GM21737 (cell line): Measurements from ENCODE around the gene CAMK2D.
"Not testable (repeated sequence)": the region's sequence is repeated elsewhere in the genome, so short reads cannot be mapped to it uniquely, and the experiment has no call there.

Experiments
- ATAC-seq: cut with Tn5 transposase; IDR thresholded peaks from one replicate; pipeline ENCODE4 v1.9.1; 2021; ENCODE audit warnings: mild to moderate bottlenecking, moderate library complexity; ENCODE audit not compliant: unreplicated experiment

CAMK2D gene

DNA sequence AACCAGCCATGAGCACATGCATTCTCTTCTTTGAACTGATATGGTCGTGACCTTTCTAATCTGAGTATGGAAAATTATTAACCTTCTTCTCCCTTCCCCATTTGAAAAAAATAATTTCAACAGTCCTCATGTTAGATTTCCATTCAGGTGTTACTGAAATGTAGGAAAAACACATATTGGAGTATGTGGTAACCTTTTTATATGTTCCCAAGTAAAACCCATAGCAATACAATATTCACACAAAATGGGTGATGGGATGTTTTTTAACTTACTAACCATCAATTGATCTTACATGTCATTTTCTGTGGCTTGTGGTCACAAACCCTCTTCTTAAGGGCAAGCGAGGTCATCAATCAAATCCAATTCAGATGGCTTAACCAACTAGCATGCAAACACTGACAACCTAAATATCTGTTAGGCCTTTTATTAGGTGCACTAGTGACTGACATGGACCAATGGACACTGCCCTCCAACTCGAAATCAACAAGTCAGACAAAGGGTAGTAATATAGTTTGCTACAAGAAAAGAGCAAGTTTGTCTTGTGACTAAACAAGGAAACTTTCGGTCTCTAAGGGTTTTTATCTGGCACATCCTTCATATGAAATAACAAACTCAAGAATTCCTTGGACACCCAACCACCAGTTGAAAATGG is 74.3 kb downstream of the CAMK2D start:
- ATAC-seq = no peak

DNA sequence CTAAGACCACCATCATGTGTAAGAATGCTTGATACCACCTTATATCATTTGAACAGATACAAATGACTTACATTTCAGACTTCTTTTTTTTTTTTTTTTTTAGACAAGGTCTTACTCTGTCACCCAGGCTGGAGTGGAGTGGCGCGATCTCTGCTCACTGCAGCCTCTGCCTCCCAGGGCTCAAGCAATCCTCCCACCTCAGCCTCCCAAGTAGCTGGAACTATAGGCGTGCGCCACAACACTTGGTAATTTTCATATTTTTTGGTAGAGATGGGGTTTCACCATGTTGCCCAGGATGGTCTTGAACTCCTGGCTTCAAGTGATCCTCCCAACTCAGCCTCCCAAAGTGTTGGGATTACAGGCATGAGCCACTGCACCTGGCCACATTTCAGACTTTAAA is 76.4 kb downstream of the CAMK2D start:
- ATAC-seq = not testable (repeated sequence)

DNA sequence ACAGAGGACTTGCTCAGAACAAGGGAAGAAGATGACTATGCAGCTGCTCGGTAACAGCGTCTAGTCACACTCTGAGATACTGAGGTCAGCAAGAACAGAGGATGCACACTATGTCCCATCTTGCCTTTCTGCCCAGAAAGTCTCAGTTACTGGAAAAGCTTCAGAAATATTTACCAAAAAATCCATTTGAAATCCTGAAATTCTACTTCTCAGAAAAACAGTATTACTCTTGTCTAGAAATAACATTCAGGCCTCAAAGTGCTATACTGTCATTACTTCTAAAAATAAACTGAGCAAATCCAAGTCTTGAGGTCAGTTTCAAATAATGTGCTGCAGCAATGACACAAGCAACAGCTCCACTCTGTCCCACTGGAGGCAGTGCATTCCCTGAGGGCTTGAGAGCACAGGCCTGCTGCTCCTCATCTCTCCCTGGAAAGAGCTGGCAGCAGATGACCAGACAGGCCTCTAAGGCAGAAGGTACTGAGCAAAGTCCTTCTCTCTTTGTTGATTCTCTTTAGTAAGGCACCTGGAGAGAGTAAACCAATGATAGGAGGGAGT is 76.9 kb downstream of the CAMK2D start:
- no peak for ATAC-seq

DNA sequence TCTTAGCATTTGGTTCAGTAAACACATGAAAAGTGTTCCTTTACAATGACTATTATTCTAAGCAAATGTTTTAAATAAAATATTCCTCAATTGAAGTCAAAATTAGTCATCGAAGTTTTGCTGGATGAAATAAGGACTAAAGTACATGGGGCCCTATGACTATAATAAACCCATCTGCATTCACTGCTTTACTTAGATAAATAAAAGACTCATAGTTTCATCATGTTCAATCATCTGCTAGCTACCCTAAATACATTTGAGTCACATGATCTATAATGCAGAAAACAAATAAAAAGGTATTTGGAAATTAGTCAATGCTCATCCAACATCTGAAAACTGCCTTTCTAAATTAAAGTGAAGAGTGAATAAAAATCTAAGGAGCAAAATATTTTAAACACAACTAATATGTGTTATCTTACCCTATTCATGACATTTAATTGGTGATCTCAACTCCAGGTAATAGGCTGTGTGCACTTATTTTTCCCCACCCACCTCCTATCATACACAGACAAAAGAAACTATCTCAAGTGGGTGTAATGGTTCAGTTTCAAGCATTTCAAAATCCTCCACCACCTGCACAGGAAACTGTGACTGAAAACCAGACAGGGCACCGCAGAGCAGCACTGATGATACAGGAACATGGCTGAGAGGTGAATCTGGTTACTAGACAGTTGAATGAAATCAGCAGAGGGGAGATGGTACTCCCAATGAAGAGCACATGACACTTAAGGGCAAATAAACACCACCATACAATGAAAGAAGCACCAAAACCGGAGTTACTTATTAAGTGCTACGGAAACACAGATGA is 78.6 kb downstream of the CAMK2D start:
- peak; percentile 96 for ATAC-seq

DNA sequence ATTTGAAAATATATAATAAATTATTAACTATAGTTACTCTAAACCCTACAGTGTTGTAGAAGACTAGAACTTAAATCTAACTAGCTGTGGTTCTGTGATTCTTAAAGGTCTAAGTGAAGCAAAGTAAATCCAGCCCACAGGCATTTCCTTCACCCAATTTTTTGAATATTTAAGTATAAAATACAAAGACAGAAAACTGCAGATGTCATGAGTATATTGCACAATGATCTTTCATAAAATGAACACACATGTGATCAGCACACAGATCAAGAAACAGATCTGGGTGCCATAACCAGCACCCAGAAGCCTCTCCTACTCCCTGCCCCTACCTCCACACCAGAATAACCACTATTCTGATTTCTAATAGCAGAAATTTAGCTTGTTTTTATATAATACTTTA is 82.9 kb downstream of the CAMK2D start:
- no peak for ATAC-seq

DNA sequence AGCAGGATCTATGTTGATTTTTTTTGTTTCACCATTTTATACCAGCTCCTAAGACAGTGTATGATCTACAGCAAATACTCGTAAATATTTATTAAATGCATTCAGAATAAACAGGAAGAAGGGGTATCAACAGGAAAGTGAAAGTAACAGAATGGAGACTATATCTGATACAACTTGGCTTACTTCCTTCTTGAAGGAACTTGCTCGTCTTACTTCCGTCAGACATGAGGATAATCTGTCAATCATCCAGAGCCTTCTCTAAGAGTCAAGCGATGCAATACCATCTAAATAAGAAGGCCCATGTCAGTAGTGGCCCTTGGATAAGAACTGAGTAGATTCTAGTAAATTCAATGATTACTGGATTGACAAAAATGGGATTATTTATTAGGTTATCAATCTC is 84.2 kb downstream of the CAMK2D start:
- ATAC-seq = no peak

DNA sequence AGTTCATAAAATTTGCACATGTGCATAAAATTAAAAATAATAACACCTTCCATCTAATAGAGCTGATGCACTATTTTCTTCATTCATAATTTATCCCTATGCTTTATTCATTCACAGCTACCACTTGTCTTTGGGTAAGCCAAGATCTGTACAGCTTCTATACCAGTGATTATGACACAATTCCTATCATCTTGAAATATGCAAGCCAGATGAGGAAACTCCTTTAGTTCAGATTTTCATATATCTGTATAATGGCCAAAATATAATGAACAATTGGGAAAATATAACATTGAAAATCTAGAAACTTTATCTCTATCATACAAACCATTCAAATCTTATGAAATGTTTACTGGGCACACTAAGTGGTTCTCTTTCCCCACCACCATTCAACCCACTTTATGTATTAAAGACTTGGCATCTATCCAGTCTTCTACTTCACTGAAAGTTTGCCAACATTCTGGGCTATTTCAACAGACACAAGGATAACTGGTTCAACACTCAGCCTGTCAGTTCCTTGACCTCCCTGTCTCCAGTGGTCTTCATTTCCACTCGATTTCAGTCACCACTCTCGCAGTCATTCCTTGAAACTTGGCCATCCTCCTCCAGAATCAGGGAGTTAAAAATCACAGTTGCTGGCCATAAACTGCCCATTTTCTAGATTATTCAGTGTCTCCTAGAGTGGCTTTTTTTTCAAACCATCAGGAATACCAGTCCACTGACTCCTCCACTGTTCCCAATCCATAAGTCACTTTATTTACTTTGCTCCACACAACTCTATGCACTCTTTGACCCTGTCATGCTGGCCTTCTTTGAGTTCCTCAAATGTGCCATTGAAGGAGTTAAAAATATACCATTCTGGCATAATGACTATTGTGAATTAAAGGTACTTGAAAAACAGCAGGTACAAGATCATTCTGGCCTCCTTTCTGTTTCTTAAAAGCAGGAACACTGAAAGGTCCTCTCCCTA is 85.5 kb downstream of the CAMK2D start:
- no peak for ATAC-seq

DNA sequence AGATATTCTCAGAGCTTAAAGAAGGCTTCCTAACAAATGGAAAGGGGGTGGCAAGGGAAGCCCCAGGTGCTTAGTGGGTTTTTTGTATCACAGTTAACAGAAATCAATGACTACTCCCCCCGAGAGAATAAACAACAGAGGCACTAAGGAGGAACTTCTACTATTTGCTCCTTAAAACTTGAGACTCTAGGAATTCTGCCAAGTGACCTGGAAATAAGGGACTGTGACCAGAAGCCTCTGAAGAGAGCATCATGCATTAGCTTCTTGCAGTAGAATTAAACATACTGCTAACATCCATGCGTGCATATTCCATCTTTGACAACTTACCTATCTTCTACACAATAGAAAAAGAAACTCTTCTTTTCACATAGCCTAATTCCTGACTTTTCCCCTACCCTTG is 86.8 kb downstream of the CAMK2D start:
- ATAC-seq = no peak

DNA sequence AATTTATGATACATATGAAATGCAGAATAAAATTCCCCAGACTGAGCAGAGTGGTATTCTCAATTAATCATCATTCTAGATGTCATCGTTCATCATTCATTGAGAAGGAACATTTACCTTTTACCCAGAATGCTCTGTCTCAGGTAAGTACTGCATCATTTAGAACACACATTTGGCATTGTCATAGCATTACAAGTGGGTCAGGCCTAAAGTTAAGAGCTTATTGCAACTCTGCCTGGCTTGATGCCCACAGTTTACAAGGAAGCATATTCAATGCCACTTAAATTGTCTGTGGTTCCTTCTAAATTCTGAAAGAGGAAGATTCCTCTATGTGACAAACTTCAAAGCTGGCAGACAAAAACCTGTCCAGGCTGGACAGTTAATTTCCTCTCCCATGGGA is 87.3 kb downstream of the CAMK2D start:
- no peak for ATAC-seq

DNA sequence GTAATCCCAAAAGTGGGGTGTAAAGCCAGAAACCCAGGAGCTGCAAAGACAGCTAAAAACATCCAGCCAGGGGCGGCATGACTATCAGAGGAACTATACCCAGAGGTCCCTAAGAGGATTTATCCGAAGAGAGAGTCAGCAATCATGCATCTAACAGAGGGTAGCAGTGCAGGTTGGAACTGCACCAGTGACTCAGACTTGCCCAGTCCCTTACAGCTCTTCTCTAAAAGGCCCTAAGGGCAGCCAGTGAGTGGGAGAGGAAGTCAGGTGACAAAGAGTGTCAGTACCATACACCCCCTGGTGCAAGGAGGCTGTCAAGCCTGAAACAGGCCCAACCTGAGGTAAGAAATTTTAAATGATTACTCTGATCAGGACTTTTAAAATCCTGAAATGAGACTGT is 88.1 kb downstream of the CAMK2D start:
- ATAC-seq = peak; percentile 92

DNA sequence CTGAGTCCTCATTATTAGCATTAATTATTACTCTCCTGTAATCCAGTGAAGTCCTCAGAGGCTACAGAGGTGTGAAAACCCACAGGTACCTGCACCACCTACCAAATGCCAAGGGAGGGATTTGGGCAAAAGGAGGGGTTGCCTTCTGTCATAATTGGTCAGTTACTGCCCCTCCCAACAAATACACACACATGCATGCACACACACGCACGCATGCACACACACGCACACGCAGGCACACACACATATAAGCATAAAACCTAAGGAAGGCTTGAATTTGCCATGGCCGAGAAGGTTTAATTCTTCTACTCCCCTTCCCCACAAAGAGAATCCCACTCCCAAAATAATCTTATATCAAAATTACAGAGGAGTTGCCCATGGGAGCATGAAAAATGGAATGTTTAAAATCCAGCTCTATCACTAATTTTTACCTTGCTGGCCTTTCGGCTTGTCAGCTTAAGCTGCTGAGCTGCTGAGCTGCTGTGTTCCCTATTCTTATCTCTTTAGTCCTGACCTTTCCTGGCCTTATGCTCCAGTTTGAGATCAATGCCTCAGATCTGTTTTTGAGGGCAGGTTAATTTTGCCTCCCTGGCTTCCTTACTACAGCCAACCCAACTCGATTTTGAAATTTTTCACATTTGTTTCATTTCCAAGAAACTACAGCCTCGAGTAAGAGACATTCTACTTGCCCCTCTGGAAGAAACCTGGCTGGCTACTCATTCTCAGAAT is 95.0 kb downstream of the CAMK2D start:
- no peak for ATAC-seq

DNA sequence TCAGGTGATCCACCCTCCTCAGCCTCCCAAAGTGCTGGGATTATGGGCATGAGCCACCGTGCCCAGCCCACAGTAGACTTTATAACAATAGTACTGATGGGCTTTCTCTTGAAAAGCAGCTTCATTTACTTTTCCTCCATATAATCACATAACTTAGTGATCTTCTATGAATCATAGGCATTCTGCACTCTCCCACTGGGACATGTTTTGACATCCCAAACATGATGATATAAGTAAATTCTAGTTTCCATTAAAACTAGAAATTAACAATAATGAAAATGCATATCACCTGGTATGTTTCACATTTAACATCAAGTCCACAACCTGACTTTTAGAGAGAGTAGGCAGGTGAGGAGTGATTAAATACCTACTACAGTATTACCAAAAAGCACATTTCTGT is 96.5 kb downstream of the CAMK2D start:
- ATAC-seq = no peak

DNA sequence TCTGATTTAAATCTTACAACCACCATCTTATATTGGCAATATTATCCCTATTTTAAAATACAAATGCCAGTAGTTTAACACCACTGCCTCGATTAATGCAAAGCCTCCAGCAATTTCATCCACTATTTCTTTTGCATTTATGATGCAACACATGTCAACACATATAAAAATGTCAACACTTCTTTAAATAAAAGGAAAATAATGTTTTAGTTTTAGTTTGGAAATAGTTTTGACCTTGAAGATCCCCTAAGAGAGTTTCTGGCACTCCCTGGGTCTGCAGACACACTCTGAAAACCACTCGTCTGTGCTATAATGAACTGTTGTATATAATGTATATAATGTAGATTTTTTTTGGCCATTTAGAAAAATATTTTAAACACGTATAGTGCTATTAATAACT is 99.0 kb downstream of the CAMK2D start:
- no peak for ATAC-seq

DNA sequence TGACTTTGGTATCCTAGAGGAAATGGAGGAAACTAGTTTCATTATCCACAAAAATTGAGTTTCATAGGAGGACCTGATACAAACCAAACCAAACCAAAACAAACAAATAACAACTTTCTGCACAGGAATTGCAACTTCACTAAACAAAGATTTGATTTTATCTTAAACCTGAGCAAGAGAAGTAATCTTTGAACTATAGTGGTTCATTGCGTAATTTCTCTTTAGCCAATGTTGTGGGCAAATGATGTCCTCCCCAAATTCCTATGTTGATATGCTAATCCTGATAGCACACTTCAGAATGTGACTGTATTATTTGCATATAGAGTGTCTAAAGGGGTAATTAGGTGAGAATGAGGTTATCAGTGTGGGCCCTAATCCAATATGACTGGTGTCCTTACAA is 102.4 kb downstream of the CAMK2D start:
- no peak for ATAC-seq

DNA sequence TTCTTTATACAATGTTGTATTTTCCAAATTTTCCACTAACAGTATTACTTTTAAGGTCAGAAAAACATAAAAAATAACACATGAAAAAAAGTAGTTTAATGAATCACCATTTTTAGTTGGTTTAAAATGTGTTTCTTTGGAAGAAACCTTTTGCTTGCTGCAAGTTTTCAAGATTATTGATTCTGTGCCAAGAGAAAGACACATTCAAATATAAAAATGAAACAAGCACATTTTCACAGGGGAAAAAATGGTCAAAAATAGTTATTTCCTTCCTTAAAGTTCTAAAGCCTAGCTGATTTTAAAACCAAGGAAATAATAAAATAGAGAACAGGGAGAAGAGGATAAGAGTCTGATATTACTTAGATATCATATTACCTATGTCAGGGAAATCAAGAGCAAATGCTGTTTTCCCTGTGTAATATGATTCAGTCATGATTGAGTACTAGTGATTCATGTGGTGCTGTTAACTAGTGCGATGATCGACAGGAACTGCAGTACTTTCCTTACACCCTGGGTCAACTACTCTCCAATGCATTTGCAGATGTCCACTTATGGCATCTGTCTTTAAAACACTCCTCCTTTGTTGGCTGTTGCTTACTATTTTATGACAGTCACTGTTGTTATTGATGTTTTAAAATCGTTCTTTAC is 103.8 kb downstream of the CAMK2D start:
- no peak for ATAC-seq

DNA sequence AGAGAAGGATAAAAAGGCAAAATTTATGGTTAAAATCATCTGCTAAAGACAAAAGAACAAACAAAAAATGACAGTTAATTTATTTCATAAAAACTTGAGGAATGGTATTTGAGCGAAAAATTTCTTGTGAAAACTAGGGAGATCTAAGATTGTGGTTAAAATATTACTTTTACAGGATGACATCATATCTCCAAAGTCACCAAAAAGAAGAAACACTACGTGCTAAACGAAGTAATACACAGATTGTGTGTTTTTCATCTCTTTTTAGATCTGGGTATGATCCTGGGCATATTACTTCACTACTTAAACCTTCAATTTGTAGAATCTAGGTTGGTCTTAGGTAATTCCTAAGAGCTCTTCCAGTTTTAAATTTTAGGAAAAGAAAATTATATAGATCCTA is 107.7 kb downstream of the CAMK2D start:
- ATAC-seq = no peak

DNA sequence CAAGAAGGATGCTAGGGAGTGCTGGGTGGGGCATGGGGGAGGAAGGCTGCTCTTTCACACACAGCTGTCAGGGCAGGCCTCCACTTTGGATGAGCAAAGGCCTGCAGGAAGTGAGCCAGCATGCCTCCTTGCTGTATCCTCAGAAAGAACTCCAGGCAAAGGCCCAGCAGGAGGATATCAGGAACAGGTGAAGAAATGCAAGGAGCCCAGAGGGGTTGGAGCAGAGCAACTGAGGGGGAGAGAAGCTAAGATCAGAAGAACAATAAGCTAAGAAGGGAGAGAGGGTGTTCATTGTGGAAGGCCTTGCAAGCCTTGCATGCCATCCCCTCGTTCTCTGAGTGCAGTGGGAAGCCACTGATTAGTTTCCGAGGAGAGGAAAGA is 115.1 kb downstream of the CAMK2D start:
- ATAC-seq = no peak

DNA sequence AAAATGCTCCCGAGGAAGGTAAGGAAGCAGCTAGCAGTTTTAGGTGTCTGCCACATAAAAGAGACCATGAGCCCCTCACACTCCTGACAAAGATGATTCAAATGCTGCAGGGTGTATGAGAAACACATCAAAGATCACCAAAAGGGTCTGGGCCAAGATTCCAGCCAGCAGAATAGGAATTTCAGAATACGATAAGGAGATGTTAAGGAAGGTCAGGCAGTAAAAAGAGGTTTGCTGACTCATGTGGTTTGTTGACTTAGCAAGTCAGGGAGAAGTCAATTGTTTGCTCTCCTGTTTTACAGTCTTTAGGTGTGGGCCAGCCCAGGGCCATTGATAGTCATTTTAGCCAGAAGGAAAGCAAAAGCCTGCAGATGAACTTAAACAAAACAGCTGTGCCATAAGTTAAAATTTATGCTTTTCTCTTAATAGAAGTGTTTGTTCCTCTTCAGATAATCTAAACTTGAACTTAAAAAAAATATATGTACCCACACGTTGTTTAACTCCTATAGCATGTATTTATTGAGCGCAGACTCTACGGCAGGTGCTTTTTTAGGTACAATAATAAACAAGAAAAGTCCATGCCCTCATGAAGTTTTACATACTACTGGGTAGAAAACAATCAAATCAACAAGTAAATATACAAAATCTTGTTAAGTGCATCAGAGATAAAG is 115.6 kb downstream of the CAMK2D start:
- ATAC-seq = no peak

DNA sequence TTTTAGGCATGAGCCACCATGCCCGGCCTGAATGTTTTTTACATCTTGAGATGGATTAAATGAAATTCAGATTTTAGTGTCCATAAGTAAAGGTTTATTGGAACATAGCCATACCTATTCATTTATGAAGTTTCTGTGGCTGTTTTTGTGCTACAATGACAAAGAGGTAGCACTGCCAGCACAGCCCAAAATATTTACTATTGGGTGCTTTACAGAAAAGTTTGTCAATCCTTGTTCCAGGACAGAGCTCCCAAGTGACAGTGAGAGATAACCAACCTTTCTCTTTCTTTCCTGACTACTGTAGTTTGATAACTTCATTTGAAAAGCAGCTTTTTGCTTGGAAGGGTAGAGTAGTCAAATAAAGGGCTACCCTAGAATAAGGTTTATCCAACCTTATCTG is 116.2 kb downstream of the CAMK2D start:
- no peak for ATAC-seq

DNA sequence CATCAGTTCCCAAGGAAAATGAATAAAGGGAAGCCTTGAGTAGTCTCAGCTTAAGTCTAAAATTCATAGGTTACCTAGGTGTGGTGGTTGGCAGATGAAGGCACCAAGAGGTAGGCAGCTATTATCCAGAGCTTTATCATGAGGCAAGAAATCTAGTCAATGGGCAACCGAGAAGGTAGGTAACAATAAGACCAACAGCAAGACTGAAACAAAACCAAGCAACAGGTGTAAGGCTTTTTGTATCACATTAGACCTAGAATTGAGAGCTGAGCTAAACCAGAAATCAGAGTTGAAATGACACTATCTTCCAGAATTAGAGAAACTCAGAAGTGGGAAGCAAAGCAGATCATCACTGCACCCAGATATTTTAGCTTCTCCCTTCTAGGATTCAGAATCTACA is 117.1 kb downstream of the CAMK2D start:
- no peak for ATAC-seq
